ENCODE data around the gene PKHD1. TPM values are rescaled to one million over a fixed set of nuclear protein-coding genes. Genes with fewer than 3 reads are reported as not detected.

PKHD1 gene
- total and polyA plus RNA-seq, 2 of the 13 experiments (the other 11 are each of a cell fraction or from before 2014, with no cell fraction given), result 0.01 to 0.13 TPM

- TF ChIP-seq, protein P1, sequence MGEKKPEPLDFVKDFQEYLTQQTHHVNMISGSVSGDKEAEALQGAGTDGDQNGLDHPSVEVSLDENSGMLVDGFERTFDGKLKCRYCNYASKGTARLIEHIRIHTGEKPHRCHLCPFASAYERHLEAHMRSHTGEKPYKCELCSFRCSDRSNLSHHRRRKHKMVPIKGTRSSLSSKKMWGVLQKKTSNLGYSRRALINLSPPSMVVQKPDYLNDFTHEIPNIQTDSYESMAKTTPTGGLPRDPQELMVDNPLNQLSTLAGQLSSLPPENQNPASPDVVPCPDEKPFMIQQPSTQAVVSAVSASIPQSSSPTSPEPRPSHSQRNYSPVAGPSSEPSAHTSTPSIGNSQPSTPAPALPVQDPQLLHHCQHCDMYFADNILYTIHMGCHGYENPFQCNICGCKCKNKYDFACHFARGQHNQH (CRISPR knock-in tag; IDR thresholded peaks at IDR 0.05), result no peak
- TF ChIP-seq RARA (CRISPR knock-in tag; IDR thresholded peaks at IDR 0.05) (no peak), TBP (CRISPR knock-in tag; IDR thresholded peaks at IDR 0.05) (no peak), TEAD3 (CRISPR knock-in tag; optimal IDR thresholded peaks at IDR 0.05; ENCODE audit: borderline replicate concordance) (no peak), HNRNPH1 (optimal IDR thresholded peaks at IDR 0.05; ENCODE audit: low read depth, low read length) (no peak), SMC3 (IDR thresholded peaks at IDR 0.05; ENCODE audit: low read length) (no peak), HNRNPK (IDR thresholded peaks at IDR 0.05; ENCODE audit: low read depth, low read length, poor library complexity, severe bottlenecking) (no peak), ZNF83 (CRISPR knock-in tag; IDR thresholded peaks at IDR 0.05; ENCODE audit: borderline replicate concordance) (no peak), ZBTB42 (CRISPR knock-in tag; IDR thresholded peaks at IDR 0.05) (no peak), EED (CRISPR knock-in tag; IDR thresholded peaks at IDR 0.05) (no peak), GFI1 (CRISPR knock-in tag; IDR thresholded peaks at IDR 0.05; ENCODE audit: borderline replicate concordance) (no peak)
- TF ChIP-seq, protein P2, sequence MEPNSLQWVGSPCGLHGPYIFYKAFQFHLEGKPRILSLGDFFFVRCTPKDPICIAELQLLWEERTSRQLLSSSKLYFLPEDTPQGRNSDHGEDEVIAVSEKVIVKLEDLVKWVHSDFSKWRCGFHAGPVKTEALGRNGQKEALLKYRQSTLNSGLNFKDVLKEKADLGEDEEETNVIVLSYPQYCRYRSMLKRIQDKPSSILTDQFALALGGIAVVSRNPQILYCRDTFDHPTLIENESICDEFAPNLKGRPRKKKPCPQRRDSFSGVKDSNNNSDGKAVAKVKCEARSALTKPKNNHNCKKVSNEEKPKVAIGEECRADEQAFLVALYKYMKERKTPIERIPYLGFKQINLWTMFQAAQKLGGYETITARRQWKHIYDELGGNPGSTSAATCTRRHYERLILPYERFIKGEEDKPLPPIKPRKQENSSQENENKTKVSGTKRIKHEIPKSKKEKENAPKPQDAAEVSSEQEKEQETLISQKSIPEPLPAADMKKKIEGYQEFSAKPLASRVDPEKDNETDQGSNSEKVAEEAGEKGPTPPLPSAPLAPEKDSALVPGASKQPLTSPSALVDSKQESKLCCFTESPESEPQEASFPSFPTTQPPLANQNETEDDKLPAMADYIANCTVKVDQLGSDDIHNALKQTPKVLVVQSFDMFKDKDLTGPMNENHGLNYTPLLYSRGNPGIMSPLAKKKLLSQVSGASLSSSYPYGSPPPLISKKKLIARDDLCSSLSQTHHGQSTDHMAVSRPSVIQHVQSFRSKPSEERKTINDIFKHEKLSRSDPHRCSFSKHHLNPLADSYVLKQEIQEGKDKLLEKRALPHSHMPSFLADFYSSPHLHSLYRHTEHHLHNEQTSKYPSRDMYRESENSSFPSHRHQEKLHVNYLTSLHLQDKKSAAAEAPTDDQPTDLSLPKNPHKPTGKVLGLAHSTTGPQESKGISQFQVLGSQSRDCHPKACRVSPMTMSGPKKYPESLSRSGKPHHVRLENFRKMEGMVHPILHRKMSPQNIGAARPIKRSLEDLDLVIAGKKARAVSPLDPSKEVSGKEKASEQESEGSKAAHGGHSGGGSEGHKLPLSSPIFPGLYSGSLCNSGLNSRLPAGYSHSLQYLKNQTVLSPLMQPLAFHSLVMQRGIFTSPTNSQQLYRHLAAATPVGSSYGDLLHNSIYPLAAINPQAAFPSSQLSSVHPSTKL (CRISPR knock-in tag; IDR thresholded peaks at IDR 0.05), result no peak
These were observed 233.1 kb downstream of the PKHD1 start (continued) for GRCh38 chr6:51854347-51854746.

Data from HepG2 (cell line).